Measurements from ENCODE around the gene MBD3L3.
"Not testable (repeated sequence)": the region's sequence is repeated elsewhere in the genome, so short reads cannot be mapped to it uniquely, and the experiment has no call there.

- not testable (repeated sequence) for TF ChIP-seq EP300 (IDR thresholded peaks at IDR 0.05; ENCODE audit: borderline replicate concordance); FOXM1 (IDR thresholded peaks at IDR 0.05; ENCODE audit: borderline replicate concordance, low read depth); NFIC (IDR thresholded peaks at IDR 0.05); EGR1 (IDR thresholded peaks at IDR 0.05); USF1 (IDR thresholded peaks at IDR 0.05); CEBPB (IDR thresholded peaks at IDR 0.05); TAF1 (IDR thresholded peaks at IDR 0.05; ENCODE audit: low read depth); CREB1 (IDR thresholded peaks at IDR 0.05; ENCODE audit: low read depth); TEAD4 (IDR thresholded peaks at IDR 0.05); REST (IDR thresholded peaks at IDR 0.05; ENCODE audit: low read depth); YY1 (IDR thresholded peaks at IDR 0.05; ENCODE audit: low read depth); ZBTB7A (IDR thresholded peaks at IDR 0.05; ENCODE audit: low read depth); RAD21 (IDR thresholded peaks at IDR 0.05; ENCODE audit: low read depth)
Observed at GRCh38 chr19:7030278-7030677, 28.2 kb downstream of the MBD3L3 start, which contains the start of gene MBD3L5.
